ENCODE data around the gene SAMMSON. TPM values are rescaled to one million over a fixed set of nuclear protein-coding genes. Genes with fewer than 3 reads are reported as not detected.

SAMMSON gene
- total and polyA plus RNA-seq, 2 experiments from 2014 or later: not detected

DNA sequence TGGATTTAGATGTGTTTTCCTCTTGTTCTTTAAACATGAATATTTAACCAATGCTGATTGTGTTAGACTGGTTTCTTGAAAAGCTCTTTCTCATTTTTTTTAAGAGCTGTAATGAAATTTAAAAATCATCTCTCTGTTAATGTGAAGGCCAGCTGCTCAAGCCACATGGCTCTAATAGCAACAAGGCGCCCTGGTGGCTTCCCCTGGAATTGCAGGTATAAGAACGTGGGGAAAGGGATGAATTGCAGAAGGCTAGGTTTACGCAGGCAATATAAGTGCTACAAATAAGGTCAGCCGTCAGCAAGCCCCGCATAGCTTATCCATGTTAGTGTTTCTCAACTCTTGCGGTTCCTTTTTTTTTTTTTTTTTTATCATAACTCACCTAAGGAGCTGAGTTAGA lies 108.5 kb downstream of the SAMMSON start:
- H3K9me3 Mint-ChIP-seq: no peaks in the 10 kb centered on the region
- peak; percentile 87 for DNase-seq (ENCODE audit: low spot score)
- H3K4me1 Mint-ChIP-seq: peaks cover 10% of the 10 kb centered on the region; the same call in 2 of the 3 replicates
- no peaks in the 10 kb centered on the region for H3K36me3 Mint-ChIP-seq (ENCODE audit: low read depth)
- no peaks in the 10 kb centered on the region for H3F3A ChIP-seq (replicated peaks; ENCODE audit: low read depth)
- no peaks in the 10 kb centered on the region; the same call in 1 of the 2 replicates for H3K9me2 ChIP-seq (ENCODE audit: insufficient read depth)
- no peaks in the 10 kb centered on the region for H4K20me1 ChIP-seq (replicated peaks; ENCODE audit: insufficient read depth)
- H3K27ac Mint-ChIP-seq: no peak overlapping the region
- no peak for TF ChIP-seq ZNF114 (CRISPR knock-in tag; IDR thresholded peaks at IDR 0.05)
- TF ChIP-seq, protein P1, sequence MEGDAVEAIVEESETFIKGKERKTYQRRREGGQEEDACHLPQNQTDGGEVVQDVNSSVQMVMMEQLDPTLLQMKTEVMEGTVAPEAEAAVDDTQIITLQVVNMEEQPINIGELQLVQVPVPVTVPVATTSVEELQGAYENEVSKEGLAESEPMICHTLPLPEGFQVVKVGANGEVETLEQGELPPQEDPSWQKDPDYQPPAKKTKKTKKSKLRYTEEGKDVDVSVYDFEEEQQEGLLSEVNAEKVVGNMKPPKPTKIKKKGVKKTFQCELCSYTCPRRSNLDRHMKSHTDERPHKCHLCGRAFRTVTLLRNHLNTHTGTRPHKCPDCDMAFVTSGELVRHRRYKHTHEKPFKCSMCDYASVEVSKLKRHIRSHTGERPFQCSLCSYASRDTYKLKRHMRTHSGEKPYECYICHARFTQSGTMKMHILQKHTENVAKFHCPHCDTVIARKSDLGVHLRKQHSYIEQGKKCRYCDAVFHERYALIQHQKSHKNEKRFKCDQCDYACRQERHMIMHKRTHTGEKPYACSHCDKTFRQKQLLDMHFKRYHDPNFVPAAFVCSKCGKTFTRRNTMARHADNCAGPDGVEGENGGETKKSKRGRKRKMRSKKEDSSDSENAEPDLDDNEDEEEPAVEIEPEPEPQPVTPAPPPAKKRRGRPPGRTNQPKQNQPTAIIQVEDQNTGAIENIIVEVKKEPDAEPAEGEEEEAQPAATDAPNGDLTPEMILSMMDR (conservative IDR thresholded peaks at IDR 0.05; ENCODE audit: low read depth in 2 of 2): peak; percentile 72 to 76
- no peak overlapping the region for H3K4me3 Mint-ChIP-seq
- no peaks in the 10 kb centered on the region for H3K27me3 ChIP-seq (ENCODE audit: insufficient read depth)
- H2AFZ ChIP-seq: no peak overlapping the region
- peaks cover 7% of the 10 kb centered on the region; the same call in 1 of the 2 replicates for H3K4me1 ChIP-seq (ENCODE audit: insufficient read depth)
- peak; percentile 86 for ATAC-seq
- H3K4me2 ChIP-seq: no peak overlapping the region
- H3K27ac ChIP-seq (ENCODE audit: low read depth): no peak overlapping the region
- no peaks in the 10 kb centered on the region for H3K36me3 ChIP-seq (ENCODE audit: insufficient read depth)
- no peaks in the 10 kb centered on the region for H3K27me3 Mint-ChIP-seq (ENCODE audit: insufficient read depth, low read depth, poor library complexity)
- no peaks in the 10 kb centered on the region for H3K79me2 ChIP-seq (replicated peaks; ENCODE audit: insufficient read depth)
- no peak overlapping the region for H3K4me3 ChIP-seq

DNA sequence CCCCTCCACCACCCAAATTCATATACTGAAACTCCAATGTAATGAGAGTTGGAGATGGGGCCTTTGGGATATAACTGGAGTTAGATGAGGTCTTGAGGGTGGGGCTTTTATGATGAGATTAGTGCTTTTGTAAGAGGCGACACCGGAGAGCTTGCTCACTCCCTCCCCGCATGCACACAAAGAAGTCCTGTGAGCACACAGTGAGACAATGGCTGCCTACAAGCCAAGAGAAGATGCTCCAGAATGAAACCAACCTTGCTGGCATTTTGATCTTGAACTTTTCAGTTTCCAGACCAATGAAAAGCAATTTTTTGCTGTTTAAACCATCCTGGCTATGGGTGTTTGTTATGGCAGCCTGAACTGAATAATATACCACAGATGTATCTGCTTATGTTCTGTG lies 109.0 kb downstream of the SAMMSON start:
- Mint-ChIP-seq H3K4me1 (peaks cover 7% of the 10 kb centered on the region; the same call in 2 of the 3 replicates), H3K27ac (no peak overlapping the region), H3K27me3 (ENCODE audit: insufficient read depth, low read depth, poor library complexity) (no peaks in the 10 kb centered on the region), H3K9me3 (no peaks in the 10 kb centered on the region), H3K4me3 (no peak overlapping the region), H3K36me3 (ENCODE audit: low read depth) (no peaks in the 10 kb centered on the region)
- Histone ChIP-seq H3K9me2 (ENCODE audit: insufficient read depth) (no peaks in the 10 kb centered on the region; the same call in 1 of the 2 replicates), H3F3A (replicated peaks; ENCODE audit: low read depth) (no peaks in the 10 kb centered on the region), H2AFZ (no peak overlapping the region), H3K27me3 (ENCODE audit: insufficient read depth) (no peaks in the 10 kb centered on the region), H3K4me2 (no peak overlapping the region), H3K4me1 (ENCODE audit: insufficient read depth) (peaks cover 6% of the 10 kb centered on the region; the same call in 1 of the 2 replicates), H3K36me3 (ENCODE audit: insufficient read depth) (no peaks in the 10 kb centered on the region), H3K27ac (ENCODE audit: low read depth) (no peak overlapping the region), H4K20me1 (replicated peaks; ENCODE audit: insufficient read depth) (no peaks in the 10 kb centered on the region), H3K4me3 (no peak overlapping the region), H3K79me2 (replicated peaks; ENCODE audit: insufficient read depth) (no peaks in the 10 kb centered on the region)
- DNase-seq (ENCODE audit: low spot score) (no peak), ATAC-seq (peak; percentile 22; the same call in 1 of the 3 replicates)
- TF ChIP-seq, protein P2, sequence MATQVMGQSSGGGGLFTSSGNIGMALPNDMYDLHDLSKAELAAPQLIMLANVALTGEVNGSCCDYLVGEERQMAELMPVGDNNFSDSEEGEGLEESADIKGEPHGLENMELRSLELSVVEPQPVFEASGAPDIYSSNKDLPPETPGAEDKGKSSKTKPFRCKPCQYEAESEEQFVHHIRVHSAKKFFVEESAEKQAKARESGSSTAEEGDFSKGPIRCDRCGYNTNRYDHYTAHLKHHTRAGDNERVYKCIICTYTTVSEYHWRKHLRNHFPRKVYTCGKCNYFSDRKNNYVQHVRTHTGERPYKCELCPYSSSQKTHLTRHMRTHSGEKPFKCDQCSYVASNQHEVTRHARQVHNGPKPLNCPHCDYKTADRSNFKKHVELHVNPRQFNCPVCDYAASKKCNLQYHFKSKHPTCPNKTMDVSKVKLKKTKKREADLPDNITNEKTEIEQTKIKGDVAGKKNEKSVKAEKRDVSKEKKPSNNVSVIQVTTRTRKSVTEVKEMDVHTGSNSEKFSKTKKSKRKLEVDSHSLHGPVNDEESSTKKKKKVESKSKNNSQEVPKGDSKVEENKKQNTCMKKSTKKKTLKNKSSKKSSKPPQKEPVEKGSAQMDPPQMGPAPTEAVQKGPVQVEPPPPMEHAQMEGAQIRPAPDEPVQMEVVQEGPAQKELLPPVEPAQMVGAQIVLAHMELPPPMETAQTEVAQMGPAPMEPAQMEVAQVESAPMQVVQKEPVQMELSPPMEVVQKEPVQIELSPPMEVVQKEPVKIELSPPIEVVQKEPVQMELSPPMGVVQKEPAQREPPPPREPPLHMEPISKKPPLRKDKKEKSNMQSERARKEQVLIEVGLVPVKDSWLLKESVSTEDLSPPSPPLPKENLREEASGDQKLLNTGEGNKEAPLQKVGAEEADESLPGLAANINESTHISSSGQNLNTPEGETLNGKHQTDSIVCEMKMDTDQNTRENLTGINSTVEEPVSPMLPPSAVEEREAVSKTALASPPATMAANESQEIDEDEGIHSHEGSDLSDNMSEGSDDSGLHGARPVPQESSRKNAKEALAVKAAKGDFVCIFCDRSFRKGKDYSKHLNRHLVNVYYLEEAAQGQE (IDR thresholded peaks at IDR 0.05; ENCODE audit: unreplicated experiment): no peak
- no peak for TF ChIP-seq EZH2 (IDR thresholded peaks at IDR 0.05; ENCODE audit: low read depth, unreplicated experiment)
- TF ChIP-seq, protein P3, sequence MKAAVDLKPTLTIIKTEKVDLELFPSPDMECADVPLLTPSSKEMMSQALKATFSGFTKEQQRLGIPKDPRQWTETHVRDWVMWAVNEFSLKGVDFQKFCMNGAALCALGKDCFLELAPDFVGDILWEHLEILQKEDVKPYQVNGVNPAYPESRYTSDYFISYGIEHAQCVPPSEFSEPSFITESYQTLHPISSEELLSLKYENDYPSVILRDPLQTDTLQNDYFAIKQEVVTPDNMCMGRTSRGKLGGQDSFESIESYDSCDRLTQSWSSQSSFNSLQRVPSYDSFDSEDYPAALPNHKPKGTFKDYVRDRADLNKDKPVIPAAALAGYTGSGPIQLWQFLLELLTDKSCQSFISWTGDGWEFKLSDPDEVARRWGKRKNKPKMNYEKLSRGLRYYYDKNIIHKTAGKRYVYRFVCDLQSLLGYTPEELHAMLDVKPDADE (IDR thresholded peaks at IDR 0.05): no peak
- TF ChIP-seq, protein P1 (conservative IDR thresholded peaks at IDR 0.05; ENCODE audit: low read depth in 2 of 2): no peak
- TF ChIP-seq ZNF114 (CRISPR knock-in tag; IDR thresholded peaks at IDR 0.05): no peak
- no peak for TF ChIP-seq ZNF331 (CRISPR knock-in tag; IDR thresholded peaks at IDR 0.05; ENCODE audit: low read depth)

All from GM23338 (cell line).